Measurements from ENCODE around the gene CLPSL2. TPM values are rescaled to one million over a fixed set of nuclear protein-coding genes. Genes with fewer than 3 reads are reported as not detected.

Gene CLPSL2
- total RNA-seq, 5 donors from 2014 or later (not counting 1 experiment from before 2014, with no cell fraction given), result not detected

DNA sequence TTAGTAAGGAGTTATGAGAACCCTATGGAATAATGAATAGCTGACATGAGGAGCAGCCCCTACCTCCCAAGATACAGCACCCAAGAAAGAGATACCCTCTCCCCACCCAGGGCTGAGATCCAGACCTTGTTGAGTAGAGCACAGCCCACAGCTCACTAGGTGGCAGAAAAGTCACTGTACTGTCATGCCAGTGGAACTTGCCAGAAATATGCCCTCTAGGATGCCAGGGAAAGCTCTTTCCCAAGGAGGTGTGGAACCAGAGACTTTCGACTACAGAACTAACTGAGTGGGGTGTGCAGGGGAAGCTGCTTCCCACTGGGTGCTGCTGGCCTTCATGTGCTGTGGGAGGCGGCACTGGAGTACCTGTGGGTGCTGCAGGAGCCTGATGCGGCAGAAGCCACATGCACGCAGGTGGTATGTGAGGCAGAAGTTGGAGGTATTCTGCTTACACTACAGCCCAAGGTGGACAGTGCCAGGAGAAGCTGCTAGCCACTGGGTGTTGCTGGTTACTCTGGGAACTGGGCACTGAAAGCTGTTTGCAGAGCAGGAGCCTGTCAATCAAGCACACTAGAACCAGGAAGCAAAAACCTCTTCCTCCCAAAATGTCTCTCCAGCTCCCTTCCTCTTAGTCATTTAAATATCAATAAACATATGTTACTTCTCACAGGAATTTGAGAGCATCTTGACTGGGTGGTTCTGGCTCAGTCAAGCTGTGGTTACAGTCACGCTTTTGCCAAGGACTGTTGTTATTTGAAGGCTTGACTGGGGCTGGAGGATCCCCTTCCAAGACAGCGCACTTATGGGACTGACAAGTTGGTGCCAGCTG is 21.7 kb upstream of the CLPSL2 start:
- ATAC-seq (replicated peaks in 1 of 4) (no peak), DNase-seq (no peak)
- Histone ChIP-seq H3K27me3 (replicated peaks in 1 of 2; ENCODE audit: control insufficient read depth in 2 of 2, extremely low read depth in 1 of 2, insufficient read depth in 2 of 2, low read length in 1 of 2) (peaks cover 0 to 17% of the 10 kb centered on the region in 2 experiments), H3K36me3 (ENCODE audit: control insufficient read depth in 2 of 2, extremely low read depth in 1 of 2, insufficient read depth in 1 of 2, low read length in 1 of 2) (no peaks in the 10 kb centered on the region), H3K4me1 (ENCODE audit: control insufficient read depth in 1 of 2, extremely low read depth in 1 of 2, insufficient read depth in 2 of 2, low read length in 2 of 2) (no peaks in the 10 kb centered on the region), H3K9me3 (no peaks in the 10 kb centered on the region), H3K27ac (ENCODE audit: low read length) (no peak overlapping the region), H3K4me3 (ENCODE audit: control insufficient read depth in 1 of 2, extremely low read depth in 1 of 2, low read length in 1 of 2) (no peak overlapping the region)
- Mint-ChIP-seq H3K4me1 (peaks cover 0 to 3% (median 0%) of the 10 kb centered on the region in 3 donors), H3K9me3 (no peaks in the 10 kb centered on the region), H3K27ac (peak overlapping the region in 1 of 2 donors; percentile 6), H3K4me3 (no peak overlapping the region), H3K27me3 (peaks cover 16 to 21% of the 10 kb centered on the region in 2 donors), H3K36me3 (no peaks in the 10 kb centered on the region)
- ChIA-PET CTCF (interaction anchor here in 1 of 2 donors (0.6 kb wide), 2 partner anchors 9 to 1286 kb away, joined by 3 read pairs; no protein-coding TSS in a partner anchor), POLR2A (interaction anchor here in 1 of 2 donors (0.6 kb wide), 1 partner anchor 1487 kb away, joined by 3 read pairs; no protein-coding TSS in a partner anchor)
- WGBS (ENCODE audit: insufficient coverage), result 84% methylated on average over 3 of the region's 6 CpGs

DNA sequence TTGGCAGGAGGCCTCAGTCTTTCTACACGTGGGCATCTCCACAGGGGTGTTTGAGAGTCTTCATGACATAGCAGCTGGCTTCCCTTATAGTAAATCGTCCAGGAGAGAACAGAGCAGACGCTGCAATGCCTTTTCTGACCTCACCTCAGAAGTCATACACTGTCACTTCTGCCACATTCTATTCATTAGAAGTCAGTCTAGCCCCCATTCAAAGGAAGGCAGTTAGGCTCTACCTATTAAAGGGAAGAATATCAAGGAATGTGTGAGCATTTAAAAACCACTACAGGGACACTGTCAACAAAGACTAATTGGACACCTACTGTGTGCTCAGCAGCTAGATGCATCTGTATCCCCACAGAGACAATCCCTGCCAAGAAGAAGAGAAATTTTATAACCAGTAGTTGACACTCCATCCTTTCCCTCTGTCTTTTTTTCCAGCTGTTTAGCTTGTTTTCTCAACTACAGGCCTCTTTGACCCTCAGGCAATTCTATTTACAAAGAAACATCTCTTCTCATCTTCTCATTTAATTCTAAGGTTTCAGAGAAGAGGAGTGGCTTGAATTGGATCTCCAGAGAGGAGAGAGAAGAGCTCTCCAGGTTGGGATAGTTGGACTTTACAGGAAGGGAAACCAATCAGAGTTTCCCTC is 21.0 kb upstream of the CLPSL2 start:
- Histone ChIP-seq H3K27me3 (replicated peaks in 1 of 2; ENCODE audit: control insufficient read depth in 2 of 2, extremely low read depth in 1 of 2, insufficient read depth in 2 of 2, low read length in 1 of 2) (peaks cover 0 to 22% of the 10 kb centered on the region in 2 experiments), H3K4me3 (ENCODE audit: control insufficient read depth in 1 of 2, extremely low read depth in 1 of 2, low read length in 1 of 2) (no peak overlapping the region), H3K36me3 (ENCODE audit: control insufficient read depth in 2 of 2, extremely low read depth in 1 of 2, insufficient read depth in 1 of 2, low read length in 1 of 2) (no peaks in the 10 kb centered on the region), H3K9me3 (no peaks in the 10 kb centered on the region), H3K4me1 (ENCODE audit: control insufficient read depth in 1 of 2, extremely low read depth in 1 of 2, insufficient read depth in 2 of 2, low read length in 2 of 2) (no peaks in the 10 kb centered on the region), H3K27ac (ENCODE audit: low read length) (no peak overlapping the region)
- peaks cover 21 to 25% of the 10 kb centered on the region in 2 donors for H3K27me3 Mint-ChIP-seq
- H3K9me3 Mint-ChIP-seq, result no peaks in the 10 kb centered on the region
- no peak for ATAC-seq (replicated peaks in 1 of 4)
- 63% methylated on average over 2 of the region's 3 CpGs for WGBS (ENCODE audit: insufficient coverage)
- H3K36me3 Mint-ChIP-seq, result no peaks in the 10 kb centered on the region
- H3K27ac Mint-ChIP-seq, result no peak overlapping the region
- no peak overlapping the region for H3K4me3 Mint-ChIP-seq
- CTCF ChIA-PET, result interaction anchor here in 1 of 2 donors (0.6 kb wide), 1 partner anchor 8 kb away, joined by 3 read pairs; no protein-coding TSS in a partner anchor
- POLR2A ChIA-PET, result interaction anchor here in 1 of 2 donors (0.6 kb wide), 1 partner anchor 63 kb away, joined by 9 read pairs; no protein-coding TSS in a partner anchor
- DNase-seq, result no peak
- peaks cover 0 to 3% (median 0%) of the 10 kb centered on the region in 3 donors for H3K4me1 Mint-ChIP-seq

GRCh38 chr6:35757456-35758123 is 18.8 kb upstream of the CLPSL2 start:
- no peaks in the 10 kb centered on the region for H3K4me1 ChIP-seq (ENCODE audit: control insufficient read depth in 1 of 2, extremely low read depth in 1 of 2, insufficient read depth in 2 of 2, low read length in 2 of 2)
- H3K9me3 ChIP-seq, result no peaks in the 10 kb centered on the region
- H3K36me3 ChIP-seq (ENCODE audit: control insufficient read depth in 2 of 2, extremely low read depth in 1 of 2, insufficient read depth in 1 of 2, low read length in 1 of 2), result no peaks in the 10 kb centered on the region
- ChIA-PET CTCF (no interaction called here), POLR2A (no interaction called here)
- Mint-ChIP-seq H3K27ac (no peak overlapping the region), H3K4me3 (no peak overlapping the region), H3K27me3 (peaks cover 37 to 41% of the 10 kb centered on the region in 2 donors), H3K4me1 (peaks cover 0 to 3% (median 0%) of the 10 kb centered on the region in 3 donors), H3K9me3 (no peaks in the 10 kb centered on the region), H3K36me3 (no peaks in the 10 kb centered on the region)
- no peak overlapping the region for H3K27ac ChIP-seq (ENCODE audit: low read length)
- WGBS (ENCODE audit: insufficient coverage), result 67% methylated on average over 3 of the region's 10 CpGs
- no peak overlapping the region for H3K4me3 ChIP-seq (ENCODE audit: control insufficient read depth in 1 of 2, extremely low read depth in 1 of 2, low read length in 1 of 2)
- H3K27me3 ChIP-seq (replicated peaks in 1 of 2; ENCODE audit: control insufficient read depth in 2 of 2, extremely low read depth in 1 of 2, insufficient read depth in 2 of 2, low read length in 1 of 2), result peaks cover 0 to 39% of the 10 kb centered on the region in 2 experiments
- no peak for ATAC-seq (replicated peaks in 1 of 4)
- DNase-seq, result peak in 1 of 35 experiments; percentile 11

- Mint-ChIP-seq H3K27ac (no peak overlapping the region), H3K36me3 (no peaks in the 10 kb centered on the region), H3K4me3 (no peak overlapping the region), H3K9me3 (no peaks in the 10 kb centered on the region), H3K27me3 (peaks cover 55 to 58% of the 10 kb centered on the region in 2 donors), H3K4me1 (peaks cover 4 to 11% (median 7%) of the 10 kb centered on the region in 3 donors)
- WGBS (ENCODE audit: insufficient coverage), result 60% methylated on average over 2 of the region's 3 CpGs
- CTCF ChIA-PET, result interaction anchor here in 1 of 2 donors (0.6 kb wide), 1 partner anchor 13 kb away, joined by 3 read pairs; no protein-coding TSS in a partner anchor
- DNase-seq (no peak), ATAC-seq (replicated peaks in 1 of 4) (no peak)
- Histone ChIP-seq H3K4me3 (ENCODE audit: control insufficient read depth in 1 of 2, extremely low read depth in 1 of 2, low read length in 1 of 2) (no peak overlapping the region), H3K9me3 (no peaks in the 10 kb centered on the region), H3K36me3 (ENCODE audit: control insufficient read depth in 2 of 2, extremely low read depth in 1 of 2, insufficient read depth in 1 of 2, low read length in 1 of 2) (no peaks in the 10 kb centered on the region), H3K4me1 (ENCODE audit: control insufficient read depth in 1 of 2, extremely low read depth in 1 of 2, insufficient read depth in 2 of 2, low read length in 2 of 2) (no peaks in the 10 kb centered on the region), H3K27ac (ENCODE audit: low read length) (no peak overlapping the region), H3K27me3 (replicated peaks in 1 of 2; ENCODE audit: control insufficient read depth in 2 of 2, extremely low read depth in 1 of 2, insufficient read depth in 2 of 2, low read length in 1 of 2) (peaks cover 8 to 46% of the 10 kb centered on the region in 2 experiments)
- POLR2A ChIA-PET, result no interaction called here
These were observed 17.0 kb upstream of the CLPSL2 start for GRCh38 chr6:35759426-35759825.

- CTCF ChIA-PET, result no interaction called here
- Histone ChIP-seq H3K36me3 (ENCODE audit: control insufficient read depth in 2 of 2, extremely low read depth in 1 of 2, insufficient read depth in 1 of 2, low read length in 1 of 2) (no peaks in the 10 kb centered on the region), H3K9me3 (no peaks in the 10 kb centered on the region), H3K27me3 (replicated peaks in 1 of 2; ENCODE audit: control insufficient read depth in 2 of 2, extremely low read depth in 1 of 2, insufficient read depth in 2 of 2, low read length in 1 of 2) (peaks cover 8 to 33% of the 10 kb centered on the region in 2 experiments), H3K4me1 (ENCODE audit: control insufficient read depth in 1 of 2, extremely low read depth in 1 of 2, insufficient read depth in 2 of 2, low read length in 2 of 2) (no peaks in the 10 kb centered on the region), H3K27ac (ENCODE audit: low read length) (no peak overlapping the region), H3K4me3 (ENCODE audit: control insufficient read depth in 1 of 2, extremely low read depth in 1 of 2, low read length in 1 of 2) (no peak overlapping the region)
- Mint-ChIP-seq H3K4me1 (peaks cover 5 to 8% (median 7%) of the 10 kb centered on the region in 3 donors), H3K27me3 (peaks cover 32 to 38% of the 10 kb centered on the region in 2 donors), H3K36me3 (no peaks in the 10 kb centered on the region), H3K4me3 (no peak overlapping the region), H3K9me3 (no peaks in the 10 kb centered on the region), H3K27ac (no peak overlapping the region)
- DNase-seq (no peak), ATAC-seq (replicated peaks in 1 of 4) (no peak)
- 94% methylated on average over 17 of the region's 23 CpGs for WGBS (ENCODE audit: insufficient coverage)
- POLR2A ChIA-PET, result no interaction called here
These were observed 10.7 kb upstream of the CLPSL2 start for GRCh38 chr6:35765739-35766138.

DNA sequence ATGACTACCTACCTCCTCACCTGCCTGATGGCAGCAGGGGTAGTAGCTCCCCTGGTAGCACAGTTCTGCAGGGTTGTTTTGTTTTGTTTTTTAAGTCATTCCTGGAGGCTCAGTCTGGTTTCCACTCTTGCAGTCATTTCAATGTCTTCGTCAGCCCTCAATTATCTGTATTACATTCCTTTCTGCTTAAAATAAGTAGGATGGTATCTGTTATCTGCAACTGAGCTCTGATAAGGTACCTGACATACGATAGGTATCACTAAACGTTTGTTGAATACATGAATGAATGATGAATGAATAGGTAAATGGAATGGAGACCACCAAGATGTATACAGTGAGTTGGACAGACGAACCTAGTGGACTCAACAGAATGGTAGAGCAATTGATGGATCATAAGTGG is 7.2 kb upstream of the CLPSL2 start:
- H3K27ac ChIP-seq (ENCODE audit: low read length), result no peak overlapping the region
- H3K27me3 ChIP-seq (replicated peaks in 1 of 2; ENCODE audit: control insufficient read depth in 2 of 2, extremely low read depth in 1 of 2, insufficient read depth in 2 of 2, low read length in 1 of 2), result peaks cover 0 to 28% of the 10 kb centered on the region in 2 experiments
- no peak overlapping the region for H3K4me3 ChIP-seq (ENCODE audit: control insufficient read depth in 1 of 2, extremely low read depth in 1 of 2, low read length in 1 of 2)
- CTCF ChIA-PET, result interaction anchor here in 1 of 2 donors (0.8 kb wide), 1 partner anchor 247 kb away, joined by 3 read pairs; no protein-coding TSS in a partner anchor
- Mint-ChIP-seq H3K4me3 (no peak overlapping the region), H3K4me1 (peaks cover 1 to 3% (median 1%) of the 10 kb centered on the region in 3 donors), H3K36me3 (no peaks in the 10 kb centered on the region), H3K27me3 (peaks cover 11 to 12% of the 10 kb centered on the region in 2 donors), H3K27ac (no peak overlapping the region), H3K9me3 (no peaks in the 10 kb centered on the region)
- POLR2A ChIA-PET, result no interaction called here
- ATAC-seq (replicated peaks in 1 of 4) (no peak), DNase-seq (no peak)
- WGBS (ENCODE audit: insufficient coverage), result 70% methylated on average over 2 of the region's 4 CpGs
- no peaks in the 10 kb centered on the region for H3K4me1 ChIP-seq (ENCODE audit: control insufficient read depth in 1 of 2, extremely low read depth in 1 of 2, insufficient read depth in 2 of 2, low read length in 2 of 2)
- no peaks in the 10 kb centered on the region for H3K9me3 ChIP-seq
- H3K36me3 ChIP-seq (ENCODE audit: control insufficient read depth in 2 of 2, extremely low read depth in 1 of 2, insufficient read depth in 1 of 2, low read length in 1 of 2), result no peaks in the 10 kb centered on the region

Measured in T-cell (primary cell).